NCI-H1930 (cell line): ENCODE data around the gene EFCAB10.
"Not testable (repeated sequence)": the region's sequence is repeated elsewhere in the genome, so short reads cannot be mapped to it uniquely, and the experiment has no call there.

ENCODE experiments used
- DNase-seq, 2 experiments: peaks; one replicate each; lab custom pipeline; 2025; lab: John Stamatoyannopoulos, UW

EFCAB10 gene

GRCh38 chr7:105599080-105599479 is 17.8 kb upstream of the EFCAB10 start:
- not testable (repeated sequence) for DNase-seq

- no peak for DNase-seq
Measured at GRCh38 chr7:105596866-105597265, 15.6 kb upstream of the EFCAB10 start.

GRCh38 chr7:105594034-105594433 is 12.7 kb upstream of the EFCAB10 start:
- DNase-seq: no peak

- no peak for DNase-seq
Measured at GRCh38 chr7:105591522-105591921, 10.2 kb upstream of the EFCAB10 start.

- DNase-seq: no peak
Measured at GRCh38 chr7:105590793-105591192, 9.5 kb upstream of the EFCAB10 start.

- DNase-seq: peak; percentile 61 to 82
Measured at GRCh38 chr7:105589356-105590077, 8.2 kb upstream of the EFCAB10 start.

- DNase-seq: no peak
Measured at GRCh38 chr7:105587909-105588635, 6.8 kb upstream of the EFCAB10 start.

- DNase-seq: no peak
Measured at GRCh38 chr7:105585850-105586500, 4.7 kb upstream of the EFCAB10 start.

GRCh38 chr7:105584165-105584564 is 2.9 kb upstream of the EFCAB10 start:
- DNase-seq: no peak

GRCh38 chr7:105583061-105583460 is 1.8 kb upstream of the EFCAB10 start:
- no peak for DNase-seq

- no peak for DNase-seq
Measured at GRCh38 chr7:105580022-105580740, 1.1 kb downstream of the EFCAB10 start.

- no peak for DNase-seq
Measured at GRCh38 chr7:105578496-105578895, 2.8 kb downstream of the EFCAB10 start.

GRCh38 chr7:105577251-105577650 is 4.0 kb downstream of the EFCAB10 start:
- DNase-seq: no peak

- DNase-seq: no peak
Measured at GRCh38 chr7:105571891-105572290, 9.4 kb downstream of the EFCAB10 start.

GRCh38 chr7:105567821-105568220 is 13.5 kb downstream of the EFCAB10 start:
- DNase-seq: no peak

GRCh38 chr7:105567024-105567423 is 14.3 kb downstream of the EFCAB10 start:
- no peak for DNase-seq

- DNase-seq: no peak
Measured at GRCh38 chr7:105565190-105565589, 16.1 kb downstream of the EFCAB10 start.

- DNase-seq: no peak
Measured at GRCh38 chr7:105559926-105560325, 21.4 kb downstream of the EFCAB10 start.

GRCh38 chr7:105538339-105538738 is 43.0 kb downstream of the EFCAB10 start:
- no peak for DNase-seq

- DNase-seq: no peak
Measured at GRCh38 chr7:105532709-105533460, 48.4 kb downstream of the EFCAB10 start.
